GM23338 (cell line): Measurements from ENCODE around the gene PLA2G2A. TPM values are rescaled to one million over a fixed set of nuclear protein-coding genes. Genes with fewer than 3 reads are reported as not detected.

ENCODE experiments used
- ATAC-seq: fragments of 200-7000 bp; cut with Tn5 transposase; 3 replicates; pipeline ENCODE4 v1.9.1; 2020
- DNase-seq: peaks from one replicate; pipeline ENCODE4 v3.0.0-alpha.2; 2015; ENCODE audit warnings: low spot score
- H2AFZ ChIP-seq: fragments of 200-600 bp; sonication (generic); 2 replicates; pipeline ENCODE4 v1.8.0; 2016; ENCODE audit warnings: antibody characterized with exemption, mild to moderate bottlenecking, moderate library complexity
- H3F3A ChIP-seq: fragments of 200-600 bp; sonication (generic); replicated peaks from 2 replicates; pipeline ENCODE4 v1.8.0; 2017; ENCODE audit warnings: antibody characterized with exemption, mixed run types, low read depth
- H3K27ac ChIP-seq: fragments of 200-600 bp; sonication (generic); 2 replicates; pipeline ENCODE4 v1.6.1; 2016; ENCODE audit warnings: low read depth
- H3K27me3 ChIP-seq: fragments of 200-600 bp; sonication (generic); 2 replicates; pipeline ENCODE4 v1.8.0; 2016; ENCODE audit warnings: mild to moderate bottlenecking, mixed run types, moderate library complexity; ENCODE audit not compliant: insufficient read depth
- H3K36me3 ChIP-seq: fragments of 200-600 bp; sonication (generic); 2 replicates; pipeline ENCODE4 v1.8.0; 2016; ENCODE audit warnings: mild to moderate bottlenecking; ENCODE audit not compliant: insufficient read depth
- H3K4me1 ChIP-seq: fragments of 200-600 bp; sonication (generic); 2 replicates; pipeline ENCODE4 v1.8.0; 2016; ENCODE audit warnings: mild to moderate bottlenecking, moderate library complexity; ENCODE audit not compliant: insufficient read depth
- H3K4me2 ChIP-seq: fragments of 200-600 bp; sonication (generic); 2 replicates; pipeline ENCODE4 v1.7.1; 2017; ENCODE audit warnings: mixed run types
- H3K4me3 ChIP-seq: fragments of 200-600 bp; sonication (generic); 2 replicates; pipeline ENCODE4 v1.6.1; 2016; ENCODE audit warnings: mixed run types
- H3K79me2 ChIP-seq: fragments of 200-600 bp; sonication (generic); replicated peaks from 2 replicates; pipeline ENCODE4 v1.8.0; 2017; ENCODE audit warnings: mild to moderate bottlenecking; ENCODE audit not compliant: insufficient read depth
- H3K9me2 ChIP-seq: fragments of 200-600 bp; sonication (generic); 2 replicates; pipeline ENCODE4 v1.8.0; 2017; ENCODE audit not compliant: insufficient read depth
- H4K20me1 ChIP-seq: fragments of 200-600 bp; sonication (generic); replicated peaks from 2 replicates; pipeline ENCODE4 v1.8.0; 2017; ENCODE audit warnings: mild to moderate bottlenecking; ENCODE audit not compliant: insufficient read depth
- H3K27ac Mint-ChIP-seq: 2 replicates; pipeline ENCODE4 v1.8.0; 2020; ENCODE audit warnings: inconsistent platforms, mild to moderate bottlenecking, moderate library complexity, mixed read lengths
- H3K27me3 Mint-ChIP-seq: 3 replicates; pipeline ENCODE4 v1.8.0; 2022; ENCODE audit warnings: low read depth, mild to moderate bottlenecking, moderate library complexity, mixed read lengths, inconsistent platforms; ENCODE audit not compliant: insufficient read depth, poor library complexity
- H3K36me3 Mint-ChIP-seq: 3 replicates; pipeline ENCODE4 v1.8.0; 2021; ENCODE audit warnings: low read depth, mild to moderate bottlenecking, inconsistent platforms, moderate library complexity, mixed read lengths
- H3K4me1 Mint-ChIP-seq: 3 replicates; pipeline ENCODE4 v1.8.0; 2020; ENCODE audit warnings: mild to moderate bottlenecking, inconsistent platforms, mixed read lengths
- H3K4me3 Mint-ChIP-seq: 3 replicates; pipeline ENCODE4 v1.8.0; 2021; ENCODE audit warnings: moderate library complexity, mild to moderate bottlenecking, inconsistent platforms, mixed read lengths
- H3K9me3 Mint-ChIP-seq: 3 replicates; pipeline ENCODE4 v1.8.0; 2020; ENCODE audit warnings: moderate library complexity, mild to moderate bottlenecking, inconsistent platforms, mixed read lengths
- CREB1 ChIP-seq: fragments of 250-450 bp; sonication (Bioruptor Pico); IDR thresholded peaks from 2 replicates; pipeline ENCODE4 v1.5.0; 2020; ENCODE audit warnings: low read depth, mild to moderate bottlenecking, moderate library complexity
- CTCF ChIP-seq, 2 experiments: fragments of 200-600 bp in 1 of 2; sonication (generic) in 1 of 2; conservative IDR thresholded peaks; 2 replicates each; pipeline versions ENCODE4 v1.5.1 to v1.6.1; 2016 to 2017; ENCODE audit warnings: antibody characterized with exemption in 2 of 2, low read depth in 2 of 2, mild to moderate bottlenecking in 2 of 2, moderate library complexity in 1 of 2
- ETS1 ChIP-seq: IDR thresholded peaks from 2 replicates; pipeline ENCODE4 v1.6.1; 2016; ENCODE audit warnings: antibody characterized with exemption
- EZH2 ChIP-seq: fragments of 200-600 bp; sonication (generic); IDR thresholded peaks from one replicate; pipeline ENCODE4 v1.8.0; 2017; ENCODE audit warnings: antibody characterized with exemption, mild to moderate bottlenecking, low read depth; ENCODE audit not compliant: unreplicated experiment
- EZH2phosphoT487 ChIP-seq: fragments of 200-600 bp; sonication (generic); IDR thresholded peaks from one replicate; pipeline ENCODE4 v1.8.1; 2018; ENCODE audit warnings: antibody characterized with exemption; ENCODE audit not compliant: unreplicated experiment
- JUNB ChIP-seq: IDR thresholded peaks from one replicate; pipeline ENCODE4 v1.6.1; 2016; ENCODE audit warnings: antibody characterized with exemption; ENCODE audit not compliant: unreplicated experiment
- NANOG ChIP-seq: IDR thresholded peaks from 2 replicates; pipeline ENCODE4 v1.6.1; 2016; ENCODE audit warnings: antibody characterized with exemption, borderline replicate concordance
- POLR2AphosphoS5 ChIP-seq: IDR thresholded peaks from 2 replicates; pipeline ENCODE4 v1.6.1; 2016; ENCODE audit warnings: antibody characterized with exemption, low read depth
- REST ChIP-seq: IDR thresholded peaks from one replicate; pipeline ENCODE4 v1.6.1; 2018; ENCODE audit warnings: antibody characterized with exemption; ENCODE audit not compliant: unreplicated experiment
- STAT1 ChIP-seq: IDR thresholded peaks from one replicate; pipeline ENCODE4 v1.6.1; 2016; ENCODE audit warnings: antibody characterized with exemption; ENCODE audit not compliant: unreplicated experiment
- ZNF114 ChIP-seq: fragments of 250-450 bp; sonication (Bioruptor Pico); IDR thresholded peaks from 2 replicates; pipeline ENCODE4 v1.5.0; 2020; ENCODE audit warnings: mild to moderate bottlenecking, moderate library complexity
- ZNF331 ChIP-seq: fragments of 250-450 bp; sonication (Bioruptor Pico); IDR thresholded peaks from 2 replicates; pipeline ENCODE4 v1.5.0; 2020; ENCODE audit warnings: low read depth, mild to moderate bottlenecking, moderate library complexity
- ZNF462 ChIP-seq: fragments of 250-450 bp; sonication (Bioruptor Pico); IDR thresholded peaks from 2 replicates; pipeline ENCODE4 v1.5.0; 2020; ENCODE audit warnings: mild to moderate bottlenecking, moderate library complexity
- polyA plus RNA-seq: library from polyadenylated mRNA; unstranded; fragments of >200 nt; fragmentation: Nextera tagmentation; extraction: Ambion mirVana; gene quantifications from 2 replicates; pipeline ENCODE4 v1.2.1, GENCODE V29; 2016
- total RNA-seq: library from RNA; depleted of rRNA; stranded (reverse); fragments of >200 nt; shearing (Covaris generic); gene quantifications from 2 replicates; pipeline ENCODE4 v1.2.3, GENCODE V29; 2014

The PLA2G2A gene
- total and polyA plus RNA-seq, 2 experiments from 2014 or later, result 0.55 TPM; not detected in 1

GRCh38 chr1:19942088-19942487 lies 37.3 kb downstream of the PLA2G2A start:
- no peaks in the 10 kb centered on the region for H3K36me3 Mint-ChIP-seq

More at GRCh38 chr1:19942088-19942487, 37.3 kb downstream of the PLA2G2A start:
- Histone ChIP-seq H3K4me3 (no peak overlapping the region), H3F3A (no peaks in the 10 kb centered on the region), H3K36me3 (no peaks in the 10 kb centered on the region), H3K4me2 (no peak overlapping the region), H3K79me2 (no peaks in the 10 kb centered on the region), H2AFZ (no peak overlapping the region), H3K27ac (no peak overlapping the region), H4K20me1 (no peaks in the 10 kb centered on the region), H3K4me1 (no peaks in the 10 kb centered on the region), H3K27me3 (no peaks in the 10 kb centered on the region), H3K9me2 (peaks cover 5% of the 10 kb centered on the region)
- ATAC-seq (no peak), DNase-seq (no peak)
- 0 out of 3 replicates have a peak, but pooled peaks cover 3% of the 10 kb centered on the region for H3K9me3 Mint-ChIP-seq
- no peak overlapping the region for H3K4me3 Mint-ChIP-seq
- no peak overlapping the region for H3K27ac Mint-ChIP-seq
- H3K27me3 Mint-ChIP-seq, result peaks cover 3% of the 10 kb centered on the region
- TF ChIP-seq EZH2 (no peak), POLR2AphosphoS5 (no peak), CTCF (conservative IDR thresholded peaks at IDR 0.05; ENCODE audit: low read depth in 2 of 2) (no peak), REST (no peak), NANOG (no peak), ZNF331 (CRISPR knock-in tag) (no peak), CREB1 (CRISPR knock-in tag) (no peak), ZNF462 (CRISPR knock-in tag) (no peak), JUNB (no peak), ZNF114 (CRISPR knock-in tag) (no peak), EZH2phosphoT487 (no peak), STAT1 (no peak), ETS1 (no peak)
- no peaks in the 10 kb centered on the region; the same call in 2 of the 3 replicates for H3K4me1 Mint-ChIP-seq
